CD4-positive, alpha-beta T cell (primary cell): ENCODE results near the gene TUBA1B. TPM values are rescaled to one million over a fixed set of nuclear protein-coding genes. Genes with fewer than 3 reads are reported as not detected.
A peak's percentile ranks its signal among the peaks of the same experiment; 100 is the strongest.

ENCODE experiments used
- ATAC-seq: fragments of 200-7000 bp; cut with Tn5 transposase; one replicate; pipeline ENCODE4 v1.10.0; 2022; ENCODE audit warnings: mild to moderate bottlenecking; ENCODE audit not compliant: poor library complexity
- CTCF ChIA-PET: fragments of 350-600 bp; sonication (Branson Sonifier 250); formaldehyde crosslinking; loops from one replicate; lab custom pipeline; 2021; ENCODE audit warnings: antibody characterized with exemption, inconsistent platforms; lab: Charles Lee
- POLR2A ChIA-PET: fragments of 350-600 bp; sonication (Branson Sonifier 250); formaldehyde crosslinking; loops from one replicate; lab custom pipeline; 2021; ENCODE audit warnings: antibody characterized with exemption, inconsistent platforms; lab: Charles Lee
- DNase-seq, 14 experiments: peaks; one replicate each; pipeline ENCODE4 v3.0.0-alpha.2; 2013 to 2020; ENCODE audit warnings: mixed read lengths in 2 of 14
- H3K27ac ChIP-seq, 2 donors: one replicate each; pipeline versions ENCODE4 v1.5.1 to v1.7.0; 2013; ENCODE audit warnings: low read length in 2 of 2, low read depth in 1 of 2, mild to moderate bottlenecking in 1 of 2
- H3K27me3 ChIP-seq, 2 experiments: 1 replicate in 1 of 2; 2 replicates in 1 of 2; pipeline versions ENCODE4 v1.6.1 to v1.7.0; 2013; ENCODE audit warnings: low read length in 2 of 2, control low read depth in 1 of 2, mild to moderate bottlenecking in 1 of 2, moderate library complexity in 1 of 2; ENCODE audit not compliant: insufficient read depth in 2 of 2, control insufficient read depth in 1 of 2
- H3K36me3 ChIP-seq: one replicate; pipeline ENCODE4 v1.6.1; 2013; ENCODE audit warnings: low read length, control low read depth; ENCODE audit not compliant: insufficient read depth
- H3K4me1 ChIP-seq: one replicate; pipeline ENCODE4 v1.6.1; 2013; ENCODE audit warnings: low read length, control low read depth; ENCODE audit not compliant: insufficient read depth
- H3K4me3 ChIP-seq: one replicate; pipeline ENCODE4 v1.5.1; 2013; ENCODE audit warnings: mild to moderate bottlenecking, low read length, moderate library complexity
- H3K9me3 ChIP-seq, 2 experiments: 1 replicate in 1 of 2; 2 replicates in 1 of 2; pipeline versions ENCODE4 v1.6.1 to v1.7.0; 2013; ENCODE audit warnings: low read length in 2 of 2, mild to moderate bottlenecking in 2 of 2, control low read depth in 1 of 2, moderate library complexity in 1 of 2; ENCODE audit not compliant: control insufficient read depth in 1 of 2, insufficient read depth in 1 of 2
- H3K27ac Mint-ChIP-seq: one replicate; pipeline ENCODE4 v1.8.0; 2020; ENCODE audit warnings: mixed read lengths
- H3K27me3 Mint-ChIP-seq: one replicate; pipeline ENCODE4 v1.8.0; 2021; ENCODE audit warnings: mixed read lengths
- H3K36me3 Mint-ChIP-seq: one replicate; pipeline ENCODE4 v1.8.0; 2021; ENCODE audit warnings: low read depth, mixed read lengths
- H3K4me1 Mint-ChIP-seq: one replicate; pipeline ENCODE4 v1.8.0; 2021; ENCODE audit warnings: low read depth, mixed read lengths
- H3K4me3 Mint-ChIP-seq: one replicate; pipeline ENCODE4 v1.8.0; 2020; ENCODE audit warnings: mild to moderate bottlenecking, mixed read lengths
- H3K9me3 Mint-ChIP-seq: one replicate; pipeline ENCODE4 v1.8.0; 2020; ENCODE audit warnings: mixed read lengths
- CTCF ChIP-seq: fragments of 200-600 bp; IDR thresholded peaks from one replicate; pipeline ENCODE4 v1.8.0; 2022; ENCODE audit warnings: antibody characterized with exemption, mild to moderate bottlenecking
- intact Hi-C, 2 experiments: fragments of 100-400 bp; cut with DNase I in 1 of 2; cut with micrococcal nuclease in 1 of 2; formaldehyde crosslinking; loops; one replicate each; pipeline versions ENCODE4 v1.15.1 to v1.9.0; 2023 to 2025; cut with DNase I, micrococcal nuclease
- total RNA-seq, 174 experiments: library from RNA in 2 of 174; stranded (reverse) in 2 of 174; gene quantifications; one replicate each; pipeline ENCODE4 v1.2.3 and lab custom pipeline; 2021 to 2026

TUBA1B gene
- total RNA-seq, 2 experiments from 2014 or later = 116 to 120 TPM

DNA sequence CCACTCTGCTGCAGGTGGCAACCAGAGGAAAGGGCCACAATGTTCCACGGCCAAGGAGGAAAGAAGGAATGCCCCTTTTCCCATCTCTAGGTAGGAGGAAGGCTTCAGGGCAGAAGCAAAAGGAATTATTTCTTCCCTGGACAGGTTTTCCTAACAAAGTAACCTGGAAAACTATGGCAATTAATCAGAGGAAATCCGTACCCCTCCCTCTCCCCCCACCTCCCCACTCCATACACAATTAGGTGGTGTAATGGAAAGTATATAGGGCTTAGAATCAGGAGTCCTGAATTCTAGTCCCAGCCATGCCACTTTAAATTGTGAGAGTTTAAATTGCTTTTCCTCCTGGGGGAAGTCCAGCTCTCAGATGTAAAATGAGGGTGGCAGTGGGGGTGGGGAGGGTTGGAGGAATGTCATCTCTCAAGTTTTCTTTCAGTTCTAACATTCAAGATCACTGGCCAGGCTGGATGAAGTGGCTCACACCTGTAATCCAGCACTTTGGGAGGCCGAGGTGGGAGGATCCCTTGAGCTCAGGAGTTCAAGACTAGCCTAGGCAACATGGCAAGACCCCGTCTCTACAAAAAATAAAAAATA is 38.3 kb downstream of the TUBA1B start:
- Histone ChIP-seq H3K27me3 (peaks cover 61 to 67% of the 10 kb centered on the region in 2 experiments), H3K4me1 (peaks cover 63% of the 10 kb centered on the region), H3K27ac (no peak overlapping the region), H3K9me3 (peaks cover 0 to 19% of the 10 kb centered on the region in 2 experiments), H3K36me3 (peaks cover 11% of the 10 kb centered on the region), H3K4me3 (no peak overlapping the region)
- peaks cover 70% of the 10 kb centered on the region for H3K4me1 Mint-ChIP-seq
- H3K36me3 Mint-ChIP-seq = peaks cover 12% of the 10 kb centered on the region
- ATAC-seq (no peak), DNase-seq (no peak)
- ChIA-PET POLR2A (interaction anchor here (1.2 to 5.1 kb wide), 7 partner anchors 15 to 96 kb away, joined by 3 to 42 read pairs (median 10); partner anchors contain the start of genes LMBR1L, RHEBL1, TUBA1A and TUBA1B), CTCF (interaction anchor here (0.6 to 3.1 kb wide), 20 partner anchors 7 to 240 kb away, joined by 3 to 29 read pairs (median 4); partner anchors contain the start of genes DDX23, LMBR1L, RHEBL1 and TUBA1B)
- H3K9me3 Mint-ChIP-seq = no peaks in the 10 kb centered on the region
- no peak overlapping the region for H3K27ac Mint-ChIP-seq
- peaks cover 79% of the 10 kb centered on the region for H3K27me3 Mint-ChIP-seq
- no peak overlapping the region for H3K4me3 Mint-ChIP-seq
- TF ChIP-seq CTCF = no peak
- intact Hi-C loops = loop anchor here in 1 of 2 experiments (2.0 kb wide), 1 partner anchor 96 kb away; no protein-coding TSS in a partner anchor

- DNase-seq (peak; percentile 37 to 77 (median 54)), ATAC-seq (peak; percentile 53)
- Histone ChIP-seq H3K27me3 (peaks cover 61 to 67% of the 10 kb centered on the region in 2 experiments), H3K4me3 (no peak overlapping the region), H3K27ac (no peak overlapping the region), H3K4me1 (peaks cover 70% of the 10 kb centered on the region), H3K9me3 (peaks cover 0 to 19% of the 10 kb centered on the region in 2 experiments), H3K36me3 (peaks cover 5% of the 10 kb centered on the region)
- Mint-ChIP-seq H3K4me3 (peak overlapping the region; percentile 54), H3K4me1 (peaks cover 75% of the 10 kb centered on the region), H3K36me3 (peaks cover 6% of the 10 kb centered on the region), H3K27ac (no peak overlapping the region), H3K9me3 (no peaks in the 10 kb centered on the region), H3K27me3 (peaks cover 79% of the 10 kb centered on the region)
- ChIA-PET CTCF (interaction anchor here (0.6 to 3.1 kb wide), 20 partner anchors 8 to 240 kb away, joined by 3 to 29 read pairs (median 4); partner anchors contain the start of genes DDX23, LMBR1L, RHEBL1 and TUBA1B), POLR2A (interaction anchor here (1.0 to 5.1 kb wide), 6 partner anchors 8 to 240 kb away, joined by 3 to 42 read pairs (median 8); partner anchors contain the start of genes DDX23, LMBR1L, TUBA1A and TUBA1B)
- intact Hi-C loops = loop anchor here in 1 of 2 experiments (2.0 kb wide), 1 partner anchor 95 kb away; no protein-coding TSS in a partner anchor
- TF ChIP-seq CTCF = peak; percentile 63
These were observed 38.9 kb downstream of the TUBA1B start for GRCh38 chr12:49092086-49092815.

- Mint-ChIP-seq H3K4me1 (peaks cover 75% of the 10 kb centered on the region), H3K27me3 (peaks cover 79% of the 10 kb centered on the region), H3K4me3 (peak overlapping the region; percentile 54), H3K27ac (no peak overlapping the region), H3K36me3 (peaks cover 5% of the 10 kb centered on the region), H3K9me3 (no peaks in the 10 kb centered on the region)
- Histone ChIP-seq H3K4me3 (no peak overlapping the region), H3K4me1 (peaks cover 70% of the 10 kb centered on the region), H3K36me3 (peaks cover under 1% of the 10 kb centered on the region), H3K27ac (no peak overlapping the region), H3K9me3 (peaks cover 0 to 19% of the 10 kb centered on the region in 2 experiments), H3K27me3 (peaks cover 61 to 67% of the 10 kb centered on the region in 2 experiments)
- intact Hi-C loops = loop anchor here in 1 of 2 experiments (2.0 kb wide), 1 partner anchor 95 kb away; no protein-coding TSS in a partner anchor
- ChIA-PET CTCF (interaction anchor here (1.0 to 3.1 kb wide), 13 partner anchors 17 to 239 kb away, joined by 3 to 29 read pairs (median 4); partner anchors contain the start of genes DDX23, LMBR1L, RHEBL1 and TUBA1B), POLR2A (interaction anchor here (1.0 to 5.1 kb wide), 6 partner anchors 8 to 240 kb away, joined by 3 to 42 read pairs (median 8); partner anchors contain the start of genes DDX23, LMBR1L, TUBA1A and TUBA1B)
- ATAC-seq (no peak), DNase-seq (no peak)
- no peak for TF ChIP-seq CTCF
These were observed 39.4 kb downstream of the TUBA1B start for GRCh38 chr12:49091836-49092085.
